Peyer's patch (tissue), 4 donors: Measurements from ENCODE around the gene EBF4.

ENCODE experiments used
- CTCF ChIP-seq, 6 experiments: fragments of 450-650 bp in 4 of 6; fragments of 200-600 bp in 2 of 6; sonication (generic) in 1 of 6; IDR thresholded peaks; one replicate each; pipeline ENCODE4 v1.5.1; 2017 to 2019; ENCODE audit warnings: antibody characterized with exemption in 6 of 6, mild to moderate bottlenecking in 3 of 6, moderate library complexity in 1 of 6
- POLR2A ChIP-seq, 2 donors: fragments of 450-650 bp; IDR thresholded peaks; one replicate each; pipeline ENCODE4 v1.5.1; 2017; ENCODE audit warnings: antibody characterized with exemption in 2 of 2, mild to moderate bottlenecking in 2 of 2, moderate library complexity in 2 of 2

- no peak for TF ChIP-seq CTCF (IDR thresholded peaks at IDR 0.05)
- TF ChIP-seq POLR2A (IDR thresholded peaks at IDR 0.05), result no peak
These were observed 67.8 kb downstream of the EBF4 start for GRCh38 chr20:2760297-2760951.
